GM10266 (cell line): ENCODE measurements around the gene FAM83F.

Source experiments
- DNase-seq: peaks from one replicate; pipeline ENCODE4 v3.0.0; 2012; ENCODE audit errors: extremely low spot score
- CTCF ChIP-seq: IDR thresholded peaks from 2 replicates; pipeline ENCODE4 v1.5.1; 2012; ENCODE audit warnings: mild to moderate bottlenecking, low read depth; ENCODE audit not compliant: control insufficient read depth, insufficient read depth; ENCODE audit errors: missing control alignments

FAM83F gene

GRCh38 chr22:40076702-40077645, 82.2 kb downstream of the FAM83F start:
- TF ChIP-seq CTCF, result no peak
- DNase-seq, result no peak

- DNase-seq, result no peak
- no peak for TF ChIP-seq CTCF
Observed at GRCh38 chr22:40077646-40078016, 82.9 kb downstream of the FAM83F start.

- TF ChIP-seq CTCF, result no peak
- no peak for DNase-seq
Observed at GRCh38 chr22:40081662-40082061, 86.9 kb downstream of the FAM83F start.

GRCh38 chr22:40082184-40082583, 87.4 kb downstream of the FAM83F start:
- TF ChIP-seq CTCF, result no peak
- DNase-seq, result no peak

- no peak for TF ChIP-seq CTCF
- no peak for DNase-seq
Observed at GRCh38 chr22:40083794-40084193, 89.0 kb downstream of the FAM83F start.

GRCh38 chr22:40084246-40084645, 89.5 kb downstream of the FAM83F start:
- no peak for TF ChIP-seq CTCF
- DNase-seq, result no peak

- no peak for DNase-seq
- TF ChIP-seq CTCF, result no peak
Observed at GRCh38 chr22:40088818-40089217, 94.1 kb downstream of the FAM83F start.
